Stomach (tissue), 9 donors: Measurements from ENCODE around the gene VEGFB. TPM values are rescaled to one million over a fixed set of nuclear protein-coding genes. Genes with fewer than 3 reads are reported as not detected.

Experiments used
- DNase-seq, 2 donors: peaks; one replicate each; pipeline versions ENCODE4 v3.0.0 to v3.0.0-alpha.2; 2013 to 2019
- H3K27ac ChIP-seq, 5 donors: fragments of 200-600 bp in 4 of 5; sonication (generic) in 4 of 5; one replicate each; pipeline ENCODE4 v1.5.1; 2013 to 2019; ENCODE audit warnings: mild to moderate bottlenecking in 1 of 5, moderate library complexity in 1 of 5
- H3K27me3 ChIP-seq, 3 donors: fragments of 200-600 bp; sonication (generic); one replicate each; pipeline ENCODE4 v1.5.1; 2017 to 2019; ENCODE audit warnings: mixed run types in 1 of 3
- H3K36me3 ChIP-seq, 4 donors: fragments of 200-600 bp; sonication (generic); 1 replicate in 3 of 4; 2 replicates in 1 of 4; pipeline ENCODE4 v1.5.1; 2016 to 2019
- H3K4me1 ChIP-seq, 4 donors: fragments of 200-600 bp; sonication (generic); one replicate each; pipeline ENCODE4 v1.5.1; 2016 to 2019
- H3K4me3 ChIP-seq, 4 donors: fragments of 200-600 bp; sonication (generic) in 3 of 4; one replicate each; pipeline ENCODE4 v1.5.1; 2016 to 2019; ENCODE audit warnings: mild to moderate bottlenecking in 1 of 4
- H3K9me3 ChIP-seq, 4 donors: fragments of 200-600 bp; sonication (generic); one replicate each; pipeline ENCODE4 v1.5.1; 2016 to 2019
- CTCF ChIP-seq, 7 experiments: fragments of 450-650 bp in 4 of 7; fragments of 200-600 bp in 3 of 7; sonication (generic) in 3 of 7; IDR thresholded peaks; one replicate each; pipeline ENCODE4 v1.5.1; 2016 to 2019; ENCODE audit warnings: antibody characterized with exemption in 7 of 7, control low read depth in 2 of 7, mild to moderate bottlenecking in 1 of 7
- EP300 ChIP-seq: sonication (generic); formaldehyde crosslinking; IDR thresholded peaks from one replicate; pipeline ENCODE4 v1.6.1; 2017; ENCODE audit warnings: antibody characterized with exemption
- POLR2AphosphoS5 ChIP-seq, 3 donors: sonication (generic); formaldehyde crosslinking; IDR thresholded peaks; one replicate each; pipeline ENCODE4 v1.6.1; 2016; ENCODE audit warnings: antibody characterized with exemption in 3 of 3
- WGBS, 5 donors: extraction: QIAGEN DNeasy Blood & Tissue Kit in 3 of 5; methylation state at CpG; one replicate each; pipeline versions ENCODE4 v1.1.5 to v1.1.7; 2013 to 2018; 5-methylcytosine and 5-hydroxymethylcytosine counted together
- intact Hi-C: fragments of 100-400 bp; cut with DNase I; formaldehyde crosslinking; loops from one replicate; pipeline ENCODE4 v1.15.1; 2023; ENCODE audit warnings: low total_unique reads
- polyA plus RNA-seq, 3 donors: library from polyadenylated mRNA; stranded (reverse); fragments of 200-250 nt; gene quantifications; one replicate each; pipeline ENCODE4 v1.2.3, GENCODE V29; 2013
- total RNA-seq, 5 donors: library from RNA; depleted of rRNA; stranded (reverse); fragments of >200 nt; gene quantifications; one replicate each; pipeline versions ENCODE4 v1.1.0 to v1.2.3, GENCODE V29; 2014 to 2016
- donor health status: healthy with polysubstance abuse.
- donor health status: Bipolar disorder and iron deficiency.
- donor health status: healthy.

The VEGFB gene
- total and polyA plus RNA-seq, 8 donors: 2.9 to 167 (median 65.1) TPM

GRCh38 chr11:64268025-64268892 lies 33.9 kb downstream of the VEGFB start:
- TF ChIP-seq POLR2AphosphoS5 (IDR thresholded peaks at IDR 0.05) (peak in 1 of 3 donors; percentile 28), CTCF (IDR thresholded peaks at IDR 0.05) (no peak)
- intact Hi-C loops: no loop called here
- Histone ChIP-seq H3K27me3 (no peaks in the 10 kb centered on the region), H3K4me1 (peaks cover 27 to 44% (median 42%) of the 10 kb centered on the region in 4 donors), H3K4me3 (peak overlapping the region; percentile 63 to 81 (median 70)), H3K9me3 (no peaks in the 10 kb centered on the region), H3K36me3 (peaks cover 22 to 42% (median 40%) of the 10 kb centered on the region in 4 donors), H3K27ac (peak overlapping the region; percentile 92 to 99 (median 95))
- peak; percentile 69 to 77 for DNase-seq
- WGBS, 5 donors: 30 to 51% (median 40%) methylated on average over 18 to 23 of the region's 23 CpGs

GRCh38 chr11:64268893-64269539 lies 34.6 kb downstream of the VEGFB start:
- no peaks in the 10 kb centered on the region for H3K9me3 ChIP-seq
- H3K4me3 ChIP-seq: peak overlapping the region; percentile 63 to 81 (median 70)
- H3K36me3 ChIP-seq: peaks cover 17 to 34% (median 32%) of the 10 kb centered on the region in 4 donors
- peak; percentile 56 to 79 for DNase-seq
- H3K27ac ChIP-seq: peak overlapping the region; percentile 92 to 99 (median 95)
- intact Hi-C loops: no loop called here
- TF ChIP-seq CTCF (IDR thresholded peaks at IDR 0.05): no peak
- H3K4me1 ChIP-seq: peaks cover 27 to 51% (median 46%) of the 10 kb centered on the region in 4 donors
- 0 to 4% (median 2%) methylated on average over 14 to 34 of the region's 34 CpGs for WGBS, 5 donors
- no peaks in the 10 kb centered on the region for H3K27me3 ChIP-seq

- Histone ChIP-seq H3K36me3 (peaks cover 14 to 28% (median 25%) of the 10 kb centered on the region in 4 donors), H3K4me1 (peaks cover 27 to 55% (median 51%) of the 10 kb centered on the region in 4 donors), H3K4me3 (peak overlapping the region; percentile 63 to 81 (median 70)), H3K9me3 (no peaks in the 10 kb centered on the region), H3K27ac (peak overlapping the region; percentile 93 to 99 (median 95)), H3K27me3 (no peaks in the 10 kb centered on the region)
- intact Hi-C loops: no loop called here
- WGBS, 5 donors: 0 to 1% (median 0%) methylated on average over 26 to 58 of the region's 58 CpGs
- no peak for TF ChIP-seq EP300
- peak in 1 of 7 experiments; percentile 9 for TF ChIP-seq CTCF (IDR thresholded peaks at IDR 0.05)
- TF ChIP-seq POLR2AphosphoS5 (IDR thresholded peaks at IDR 0.05): peak; percentile 66 to 99 (median 95)
- peak; percentile 98 to 100 for DNase-seq
Observed at GRCh38 chr11:64269540-64270220, 35.3 kb downstream of the VEGFB start.
